Activated CD4-positive, alpha-beta T cell treated with anti-CD3 and anti-CD28 coated beads, Interleukin-2, amount 50 U/mL, for 4 hours (primary cell): ENCODE measurements around the gene PIK3IP1.
"Not testable (repeated sequence)": the region's sequence is repeated elsewhere in the genome, so short reads cannot be mapped to it uniquely, and the experiment has no call there.

Experiments used
- DNase-seq, 2 experiments: peaks; one replicate each; pipeline ENCODE4 v3.0.0-alpha.2; 2020

PIK3IP1 gene

GRCh38 chr22:31248965-31249958, 43.0 kb downstream of the PIK3IP1 start:
- DNase-seq, result no peak

- DNase-seq, result peak; percentile 48 to 58
Measured at GRCh38 chr22:31248138-31248745, 44.0 kb downstream of the PIK3IP1 start.

- no peak for DNase-seq
Measured at GRCh38 chr22:31247726-31248125, 44.6 kb downstream of the PIK3IP1 start.

DNA sequence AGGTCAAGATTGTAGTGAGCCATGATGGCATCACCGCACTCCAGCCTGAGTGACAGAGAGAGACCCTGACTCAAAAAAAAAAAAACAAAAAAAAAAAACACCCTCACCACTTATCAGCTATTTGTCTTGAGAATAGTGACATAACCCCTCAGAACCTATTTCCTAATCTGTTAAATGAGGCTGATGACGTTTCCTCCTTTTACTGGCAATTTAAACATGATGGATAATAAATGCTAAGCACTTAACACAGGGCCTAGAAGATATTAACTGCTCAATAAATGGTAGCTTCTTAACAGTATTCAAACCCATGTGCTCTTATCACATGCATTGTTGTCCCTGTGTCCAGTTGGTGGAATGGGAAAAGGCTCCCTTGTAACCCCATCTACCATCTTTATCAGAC, 45.6 kb downstream of the PIK3IP1 start:
- no peak for DNase-seq

GRCh38 chr22:31245998-31246397, 46.3 kb downstream of the PIK3IP1 start:
- DNase-seq, result not testable (repeated sequence)

DNA sequence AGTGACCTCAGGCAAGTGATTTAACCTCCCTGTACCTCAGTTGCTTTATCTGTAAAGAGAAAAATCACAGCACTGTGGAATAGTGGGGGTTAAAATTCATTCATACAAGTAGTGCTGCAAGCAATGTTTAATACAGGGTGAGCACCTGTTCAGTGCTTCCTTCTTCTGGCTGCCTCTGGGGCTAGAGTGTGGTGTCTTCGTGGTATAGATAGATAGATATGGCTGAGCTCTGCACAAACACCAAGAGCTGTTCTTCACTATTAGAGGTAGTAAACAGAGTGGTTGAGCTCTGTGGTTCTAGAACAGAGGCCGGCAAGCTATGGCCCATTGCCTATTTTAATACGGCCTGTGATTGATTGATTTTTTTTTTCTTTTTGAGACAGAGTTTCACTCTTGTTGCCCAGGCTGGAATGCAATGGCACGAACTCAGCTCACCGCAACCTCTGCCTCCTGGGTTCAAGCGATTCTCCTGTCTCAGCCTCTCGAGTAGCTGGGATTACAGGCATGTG, 47.3 kb downstream of the PIK3IP1 start:
- DNase-seq, result no peak

- DNase-seq, result no peak
Measured at GRCh38 chr22:31244046-31244942, 48.0 kb downstream of the PIK3IP1 start.

DNA sequence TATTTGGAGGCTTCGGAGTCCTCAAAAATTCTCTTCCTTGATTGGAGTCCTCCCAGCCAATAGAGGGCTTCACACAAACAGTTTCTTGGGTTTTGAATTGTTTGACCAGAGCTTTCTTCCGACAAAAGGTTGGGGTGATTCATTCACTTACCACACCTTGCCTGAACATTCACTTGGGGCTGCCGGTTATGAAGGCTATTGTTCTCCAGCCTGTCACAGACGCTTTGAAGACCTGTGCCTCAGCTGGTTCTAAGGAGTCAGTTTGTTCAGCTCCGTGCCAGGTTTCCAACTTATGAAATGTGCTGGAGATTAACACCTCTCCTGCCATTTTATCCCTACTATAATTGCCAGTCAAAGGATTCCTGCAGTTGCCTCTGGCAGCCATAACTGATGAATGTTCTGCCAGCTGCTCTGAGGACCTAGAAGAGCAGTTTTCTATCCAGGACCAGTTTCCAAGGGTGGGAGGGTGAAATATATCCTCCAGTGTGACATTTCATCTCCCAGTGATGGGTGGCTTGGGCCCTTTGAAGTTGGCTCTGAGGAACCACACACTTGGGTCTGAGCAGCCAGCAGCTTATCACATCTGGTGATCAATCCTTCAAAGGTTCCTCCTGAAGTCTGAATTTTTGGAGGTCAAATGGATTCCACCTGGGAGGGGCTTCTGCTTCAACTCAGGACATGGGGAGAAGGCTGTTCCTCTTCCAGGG, 48.8 kb downstream of the PIK3IP1 start:
- no peak for DNase-seq

DNA sequence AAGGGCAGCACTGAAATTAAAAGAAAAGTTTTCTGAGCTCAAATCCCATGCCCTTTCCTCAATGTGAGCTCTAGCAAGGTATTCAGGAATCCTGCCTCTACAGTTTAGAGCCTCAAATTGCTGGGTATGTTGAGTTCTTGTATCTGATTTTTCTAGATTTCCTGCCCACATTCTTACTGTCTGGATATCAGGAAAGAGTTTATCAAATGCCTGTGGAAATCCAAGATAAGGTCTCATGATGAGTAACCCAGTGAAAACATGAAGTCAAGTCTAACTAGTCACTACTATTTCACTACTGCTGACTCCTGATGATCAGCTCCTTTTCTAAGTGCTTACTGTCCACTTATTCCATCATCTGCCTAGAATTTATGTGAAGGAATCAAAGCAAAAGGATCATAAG, 50.4 kb downstream of the PIK3IP1 start:
- no peak for DNase-seq

- DNase-seq, result no peak
Measured at GRCh38 chr22:31241200-31241599, 51.1 kb downstream of the PIK3IP1 start.

DNA sequence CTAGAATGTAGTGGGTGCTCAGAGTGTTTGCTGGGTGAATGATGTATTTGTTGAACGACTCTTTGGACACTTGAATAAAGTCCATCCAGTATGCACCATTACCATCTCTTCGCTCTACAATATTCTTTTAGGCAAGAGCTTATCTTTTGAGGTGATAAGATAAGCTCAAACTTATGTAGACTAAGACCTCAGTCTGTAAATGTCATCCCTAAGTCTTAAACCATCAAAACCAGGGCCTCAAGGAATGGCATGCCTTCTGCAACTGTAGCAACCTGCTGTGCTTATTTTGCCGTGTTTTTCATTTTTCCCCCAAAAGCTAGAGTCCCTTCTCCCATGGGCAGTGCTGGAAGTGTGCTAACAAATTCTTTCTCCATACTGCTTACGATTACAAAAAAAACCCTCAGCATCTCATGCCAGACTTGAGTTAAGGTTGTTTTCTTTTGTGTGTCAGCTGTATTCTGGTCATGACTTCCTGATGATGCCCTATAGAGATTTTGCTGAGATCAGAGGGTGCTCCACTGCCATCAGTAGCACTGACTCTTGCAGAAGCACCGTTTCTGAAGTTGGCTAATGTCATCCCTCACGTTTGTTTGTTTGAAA, 52.4 kb downstream of the PIK3IP1 start:
- no peak for DNase-seq

DNA sequence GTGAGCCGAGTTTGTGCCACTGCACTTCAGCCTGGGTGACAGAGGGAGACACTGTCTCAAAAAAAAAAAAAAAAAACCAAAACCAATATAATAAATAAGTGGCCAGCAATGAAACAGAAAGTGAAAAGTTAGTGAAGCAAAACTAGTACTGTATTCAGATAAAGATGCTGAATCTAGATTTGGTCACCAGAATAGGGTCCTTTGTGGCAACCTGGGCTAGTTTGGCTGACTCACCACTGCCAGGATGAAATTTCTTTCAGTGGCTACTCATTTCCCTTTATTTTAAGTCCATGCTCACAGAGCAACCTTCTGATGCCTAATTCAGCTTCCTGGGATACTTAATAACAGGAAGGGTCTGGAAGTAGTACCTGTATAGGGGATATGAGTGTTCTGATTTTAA, 54.2 kb downstream of the PIK3IP1 start:
- DNase-seq, result no peak

DNA sequence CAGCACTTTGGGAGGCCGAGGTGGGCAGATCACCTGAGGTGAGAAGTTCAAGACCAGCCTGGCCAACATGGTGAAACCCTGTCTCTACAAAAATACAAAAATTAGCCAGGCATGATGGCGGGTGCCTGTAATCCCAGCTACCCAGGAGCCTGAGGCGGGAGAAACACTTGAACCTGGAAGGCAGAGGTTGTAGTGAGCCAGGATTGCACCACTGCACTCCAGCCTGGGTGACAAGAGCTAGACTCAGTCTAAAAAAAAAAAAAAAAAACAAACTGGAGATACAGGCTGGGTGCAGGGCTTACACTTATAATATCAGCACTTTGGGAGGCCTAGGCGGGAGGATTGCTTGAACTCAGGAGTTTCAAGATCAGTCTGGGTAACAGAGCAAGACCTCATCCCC, 56.2 kb downstream of the PIK3IP1 start:
- DNase-seq, result not testable (repeated sequence)

- DNase-seq, result no peak
Measured at GRCh38 chr22:31235081-31235480, 57.2 kb downstream of the PIK3IP1 start.

GRCh38 chr22:31233001-31233400, 59.3 kb downstream of the PIK3IP1 start:
- DNase-seq, result no peak
